Measurements from ENCODE around the gene MEST.
"Not testable (repeated sequence)": the region's sequence is repeated elsewhere in the genome, so short reads cannot be mapped to it uniquely, and the experiment has no call there.

GRCh38 chr7:130523519-130524125 is 31.7 kb downstream of the MEST start:
- not testable (repeated sequence) for TF ChIP-seq POLR2A, CTCF (IDR thresholded peaks at IDR 0.05)
